Heart left ventricle (tissue), 13 donors: ENCODE measurements around the gene ADGRD1.

ENCODE experiments used
- CTCF ChIP-seq, 12 donors: fragments of 200-600 bp; sonication (generic) in 4 of 12; IDR thresholded peaks; one replicate each; pipeline versions ENCODE4 v1.5.0 to v1.8.0; 2018 to 2022; ENCODE audit warnings: antibody characterized with exemption in 12 of 12, mild to moderate bottlenecking in 5 of 12
- POLR2A ChIP-seq, 2 donors: fragments of 450-650 bp; IDR thresholded peaks; one replicate each; pipeline ENCODE4 v1.6.1; 2017; ENCODE audit warnings: antibody characterized with exemption in 2 of 2, mild to moderate bottlenecking in 2 of 2, moderate library complexity in 2 of 2
- donor health status: ischemic (EF 13 %, LVEDD 7.1; RV severe dilation, severe dysfunction).
- donor health status: DM: no; HTN: yes; CAD: no.
- donor health status: DM: no; HTN: no; CAD: no.
- donor health status: ischemic (EF 25% LVEDD 6.9; RV normal size, moderate dysfunction).
- donor health status: ischemic (EF 25% LVEDD 5.7; RV mildly dilated, moderate dysfunction).
- donor health status: ischemic (EF 35%, LVEDD 5.7; RV mildly dilated, moderate dysfunction).
- donor health status: nonischemic (EF 11% LVEDD 7.7; RV severe dilation, severe dysfunction).
- donor health status: DM: yes; HTN: yes; CAD: no.
- donor health status: PGD.
- donor health status: ischemic (EF 29% LVEDD 5.4; RV normal size, mild dysfunction).
- donor health status: nonischemic (EF 23%, LVEDD 6.1; RV moderate dilation, normal function).

GRCh38 chr12:131010396-131011131 lies 56.9 kb downstream of the ADGRD1 start:
- TF ChIP-seq CTCF (IDR thresholded peaks at IDR 0.05) (no peak), POLR2A (IDR thresholded peaks at IDR 0.05) (no peak)
